GM10266 (cell line): ENCODE data around the gene MSANTD1.

Experiments
- DNase-seq: peaks from one replicate; pipeline ENCODE4 v3.0.0; 2012; ENCODE audit errors: extremely low spot score
- TF ChIP-seq, protein P1 (sequence below): IDR thresholded peaks from 2 replicates; pipeline ENCODE4 v1.5.1; 2012; ENCODE audit warnings: mild to moderate bottlenecking, low read depth; ENCODE audit not compliant: control insufficient read depth, insufficient read depth; ENCODE audit errors: missing control alignments

MSANTD1 gene

DNA sequence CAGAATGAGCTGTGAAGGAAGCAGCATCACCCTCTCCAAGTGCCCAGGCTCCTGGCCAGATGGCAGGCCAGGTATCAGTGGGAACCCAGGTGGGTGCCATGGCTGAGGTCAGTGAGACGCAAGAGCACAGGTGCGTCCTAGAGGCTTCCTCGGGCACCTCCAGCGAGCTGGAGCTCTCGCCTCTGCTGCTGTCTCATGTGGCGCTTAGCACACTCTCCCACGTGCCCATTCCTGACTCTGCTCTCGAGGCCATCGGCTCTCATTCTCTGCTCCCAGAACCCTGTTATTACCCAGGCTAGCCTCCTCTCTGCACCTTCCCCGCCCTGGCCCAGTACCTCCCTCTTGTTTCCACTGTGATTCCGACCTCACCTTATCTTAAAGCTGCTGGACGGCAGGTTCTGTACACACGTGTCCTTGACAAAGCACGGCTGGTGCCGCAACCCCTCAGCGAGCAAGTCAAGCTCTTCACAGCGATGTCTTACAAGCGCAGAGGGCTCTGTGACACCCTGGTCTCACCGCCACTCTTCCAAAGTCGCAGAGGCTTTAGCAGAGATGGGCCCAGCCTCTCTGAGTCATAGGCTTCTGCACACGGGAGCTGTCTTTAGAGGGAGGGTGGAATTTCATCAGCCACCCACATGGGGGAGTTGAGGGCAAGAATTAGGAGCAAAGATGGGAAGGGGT lies 15.4 kb upstream of the MSANTD1 start:
- DNase-seq: no peak
- TF ChIP-seq, protein P1, sequence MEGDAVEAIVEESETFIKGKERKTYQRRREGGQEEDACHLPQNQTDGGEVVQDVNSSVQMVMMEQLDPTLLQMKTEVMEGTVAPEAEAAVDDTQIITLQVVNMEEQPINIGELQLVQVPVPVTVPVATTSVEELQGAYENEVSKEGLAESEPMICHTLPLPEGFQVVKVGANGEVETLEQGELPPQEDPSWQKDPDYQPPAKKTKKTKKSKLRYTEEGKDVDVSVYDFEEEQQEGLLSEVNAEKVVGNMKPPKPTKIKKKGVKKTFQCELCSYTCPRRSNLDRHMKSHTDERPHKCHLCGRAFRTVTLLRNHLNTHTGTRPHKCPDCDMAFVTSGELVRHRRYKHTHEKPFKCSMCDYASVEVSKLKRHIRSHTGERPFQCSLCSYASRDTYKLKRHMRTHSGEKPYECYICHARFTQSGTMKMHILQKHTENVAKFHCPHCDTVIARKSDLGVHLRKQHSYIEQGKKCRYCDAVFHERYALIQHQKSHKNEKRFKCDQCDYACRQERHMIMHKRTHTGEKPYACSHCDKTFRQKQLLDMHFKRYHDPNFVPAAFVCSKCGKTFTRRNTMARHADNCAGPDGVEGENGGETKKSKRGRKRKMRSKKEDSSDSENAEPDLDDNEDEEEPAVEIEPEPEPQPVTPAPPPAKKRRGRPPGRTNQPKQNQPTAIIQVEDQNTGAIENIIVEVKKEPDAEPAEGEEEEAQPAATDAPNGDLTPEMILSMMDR: no peak

- TF ChIP-seq, protein P1: no peak
- DNase-seq: no peak
Observed at GRCh38 chr4:3234171-3235029, 14.6 kb upstream of the MSANTD1 start.

GRCh38 chr4:3235030-3235345 lies 14.0 kb upstream of the MSANTD1 start:
- TF ChIP-seq, protein P1: no peak
- DNase-seq: no peak

GRCh38 chr4:3235581-3235980 lies 13.4 kb upstream of the MSANTD1 start:
- no peak for DNase-seq
- TF ChIP-seq, protein P1: no peak

- no peak for DNase-seq
- TF ChIP-seq, protein P1: no peak
Observed at GRCh38 chr4:3236326-3236878, 12.6 kb upstream of the MSANTD1 start.

- TF ChIP-seq, protein P1: no peak
- no peak for DNase-seq
Observed at GRCh38 chr4:3237266-3237665, 11.7 kb upstream of the MSANTD1 start.

DNA sequence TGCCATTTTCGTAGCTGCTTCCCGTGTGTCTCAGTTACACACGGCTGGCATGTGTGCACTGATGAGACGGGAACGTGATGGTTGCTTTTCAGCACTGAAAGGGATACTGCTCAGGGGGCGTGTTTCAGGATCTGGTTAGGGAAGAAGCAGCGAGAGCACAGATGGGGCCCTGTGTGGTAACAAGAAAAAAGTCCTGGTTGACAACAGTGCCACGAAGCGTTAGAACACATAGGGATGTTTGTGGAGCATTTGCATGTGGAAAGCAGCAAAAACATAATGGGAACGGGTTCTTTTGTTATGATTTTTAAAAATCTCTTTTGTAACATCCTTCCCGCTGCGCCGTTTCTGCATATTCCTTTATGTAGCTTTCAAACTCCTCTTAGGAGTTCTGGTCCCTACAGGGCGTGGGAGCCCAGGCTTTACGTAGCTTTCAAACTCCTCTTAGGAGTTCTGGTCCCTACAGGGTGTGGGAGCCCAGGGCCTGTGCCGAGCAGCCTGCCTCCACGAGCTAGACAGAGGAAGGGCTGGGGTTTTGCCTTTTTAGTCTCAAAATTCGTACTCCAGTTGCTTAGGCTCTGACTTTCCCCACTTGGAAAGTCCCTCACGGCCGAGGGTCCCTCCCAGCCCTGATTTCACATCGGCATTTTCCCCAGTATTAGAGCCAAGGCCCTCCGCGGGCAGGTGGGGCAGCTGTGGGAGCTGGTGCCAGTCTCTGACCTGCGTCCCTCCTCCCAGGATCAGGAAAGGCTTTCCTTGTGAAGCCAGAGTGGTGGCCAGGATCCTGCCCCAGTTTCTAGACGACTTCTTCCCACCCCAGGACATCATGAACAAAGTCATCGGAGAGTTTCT lies 11.0 kb upstream of the MSANTD1 start:
- no peak for DNase-seq
- TF ChIP-seq, protein P1: no peak
